Measurements from ENCODE around the gene DNAL1.

Gene DNAL1

GRCh38 chr14:73718418-73719251 lies 73.8 kb downstream of the DNAL1 start:
- Histone ChIP-seq H3K4me3 (ENCODE audit: low read depth in 1 of 2, low read length in 2 of 2) (peak overlapping the region in 1 of 2 donors; percentile 50), H3K4me1 (ENCODE audit: control insufficient read depth in 1 of 2, insufficient read depth in 2 of 2, low read length in 2 of 2) (peaks cover 3 to 48% of the 10 kb centered on the region in 2 donors)

GRCh38 chr14:73719361-73719760 lies 74.6 kb downstream of the DNAL1 start:
- no peaks in the 10 kb centered on the region for H3K27me3 ChIP-seq (ENCODE audit: low read depth, low read length)
- peak overlapping the region; percentile 76 for H3K27ac ChIP-seq (ENCODE audit: low read length)
- peaks cover 36 to 45% of the 10 kb centered on the region in 2 donors for H3K36me3 ChIP-seq (ENCODE audit: control insufficient read depth in 1 of 2, insufficient read depth in 2 of 2, low read length in 2 of 2)
- H3K4me3 ChIP-seq (ENCODE audit: low read depth in 1 of 2, low read length in 2 of 2) = no peak overlapping the region
- no peaks in the 10 kb centered on the region for H3K9me3 ChIP-seq (ENCODE audit: control insufficient read depth in 1 of 2, low read length in 2 of 2)
- peaks cover 3 to 48% of the 10 kb centered on the region in 2 donors for H3K4me1 ChIP-seq (ENCODE audit: control insufficient read depth in 1 of 2, insufficient read depth in 2 of 2, low read length in 2 of 2)

More at GRCh38 chr14:73718418-73719251, 73.8 kb downstream of the DNAL1 start:
- H3K9me3 ChIP-seq (ENCODE audit: control insufficient read depth in 1 of 2, low read length in 2 of 2) = no peaks in the 10 kb centered on the region
- H3K27me3 ChIP-seq (ENCODE audit: low read depth, low read length) = no peaks in the 10 kb centered on the region
- peak overlapping the region; percentile 72 for H3K27ac ChIP-seq (ENCODE audit: low read length)
- H3K36me3 ChIP-seq (ENCODE audit: control insufficient read depth in 1 of 2, insufficient read depth in 2 of 2, low read length in 2 of 2) = peaks cover 31 to 43% of the 10 kb centered on the region in 2 donors

GRCh38 chr14:73719791-73720190 lies 75.0 kb downstream of the DNAL1 start:
- no peaks in the 10 kb centered on the region for H3K9me3 ChIP-seq (ENCODE audit: control insufficient read depth in 1 of 2, low read length in 2 of 2)
- peaks cover 7 to 48% of the 10 kb centered on the region in 2 donors for H3K4me1 ChIP-seq (ENCODE audit: control insufficient read depth in 1 of 2, insufficient read depth in 2 of 2, low read length in 2 of 2)
- peaks cover 40 to 49% of the 10 kb centered on the region in 2 donors for H3K36me3 ChIP-seq (ENCODE audit: control insufficient read depth in 1 of 2, insufficient read depth in 2 of 2, low read length in 2 of 2)
- H3K27ac ChIP-seq (ENCODE audit: low read length) = peak overlapping the region; percentile 76
- no peak overlapping the region for H3K4me3 ChIP-seq (ENCODE audit: low read depth in 1 of 2, low read length in 2 of 2)
- H3K27me3 ChIP-seq (ENCODE audit: low read depth, low read length) = no peaks in the 10 kb centered on the region

- no peaks in the 10 kb centered on the region for H3K27me3 ChIP-seq (ENCODE audit: low read depth, low read length)
- no peaks in the 10 kb centered on the region for H3K9me3 ChIP-seq (ENCODE audit: control insufficient read depth in 1 of 2, low read length in 2 of 2)
- H3K36me3 ChIP-seq (ENCODE audit: control insufficient read depth in 1 of 2, insufficient read depth in 2 of 2, low read length in 2 of 2) = peaks cover 49 to 55% of the 10 kb centered on the region in 2 donors
- H3K27ac ChIP-seq (ENCODE audit: low read length) = no peak overlapping the region
- H3K4me1 ChIP-seq (ENCODE audit: control insufficient read depth in 1 of 2, insufficient read depth in 2 of 2, low read length in 2 of 2) = peaks cover 16 to 54% of the 10 kb centered on the region in 2 donors
- no peak overlapping the region for H3K4me3 ChIP-seq (ENCODE audit: low read depth in 1 of 2, low read length in 2 of 2)
Measured at GRCh38 chr14:73720636-73721035, 75.8 kb downstream of the DNAL1 start.

- H3K4me3 ChIP-seq (ENCODE audit: low read depth in 1 of 2, low read length in 2 of 2) = no peak overlapping the region
- H3K36me3 ChIP-seq (ENCODE audit: control insufficient read depth in 1 of 2, insufficient read depth in 2 of 2, low read length in 2 of 2) = peaks cover 55% of the 10 kb centered on the region in 2 donors
- no peaks in the 10 kb centered on the region for H3K9me3 ChIP-seq (ENCODE audit: control insufficient read depth in 1 of 2, low read length in 2 of 2)
- H3K4me1 ChIP-seq (ENCODE audit: control insufficient read depth in 1 of 2, insufficient read depth in 2 of 2, low read length in 2 of 2) = peaks cover 21 to 61% of the 10 kb centered on the region in 2 donors
- H3K27me3 ChIP-seq (ENCODE audit: low read depth, low read length) = no peaks in the 10 kb centered on the region
- H3K27ac ChIP-seq (ENCODE audit: low read length) = no peak overlapping the region
Measured at GRCh38 chr14:73721101-73721821, 76.5 kb downstream of the DNAL1 start.

GRCh38 chr14:73722581-73722980 lies 77.8 kb downstream of the DNAL1 start:
- H3K36me3 ChIP-seq (ENCODE audit: control insufficient read depth in 1 of 2, insufficient read depth in 2 of 2, low read length in 2 of 2) = peaks cover 65 to 68% of the 10 kb centered on the region in 2 donors

GRCh38 chr14:73723406-73723796 lies 78.6 kb downstream of the DNAL1 start:
- no peaks in the 10 kb centered on the region for H3K9me3 ChIP-seq (ENCODE audit: control insufficient read depth in 1 of 2, low read length in 2 of 2)
- H3K4me3 ChIP-seq (ENCODE audit: low read depth in 1 of 2, low read length in 2 of 2) = no peak overlapping the region
- H3K27me3 ChIP-seq (ENCODE audit: low read depth, low read length) = no peaks in the 10 kb centered on the region
- peaks cover 24 to 57% of the 10 kb centered on the region in 2 donors for H3K4me1 ChIP-seq (ENCODE audit: control insufficient read depth in 1 of 2, insufficient read depth in 2 of 2, low read length in 2 of 2)
- peak overlapping the region; percentile 82 for H3K27ac ChIP-seq (ENCODE audit: low read length)
- H3K36me3 ChIP-seq (ENCODE audit: control insufficient read depth in 1 of 2, insufficient read depth in 2 of 2, low read length in 2 of 2) = peaks cover 67 to 70% of the 10 kb centered on the region in 2 donors

More at GRCh38 chr14:73722581-73722980, 77.8 kb downstream of the DNAL1 start:
- H3K4me1 ChIP-seq (ENCODE audit: control insufficient read depth in 1 of 2, insufficient read depth in 2 of 2, low read length in 2 of 2) = peaks cover 21 to 62% of the 10 kb centered on the region in 2 donors
- no peak overlapping the region for H3K4me3 ChIP-seq (ENCODE audit: low read depth in 1 of 2, low read length in 2 of 2)
- no peak overlapping the region for H3K27ac ChIP-seq (ENCODE audit: low read length)
- no peaks in the 10 kb centered on the region for H3K9me3 ChIP-seq (ENCODE audit: control insufficient read depth in 1 of 2, low read length in 2 of 2)
- H3K27me3 ChIP-seq (ENCODE audit: low read depth, low read length) = no peaks in the 10 kb centered on the region

GRCh38 chr14:73723797-73724661 lies 79.2 kb downstream of the DNAL1 start:
- no peaks in the 10 kb centered on the region for H3K27me3 ChIP-seq (ENCODE audit: low read depth, low read length)
- H3K4me1 ChIP-seq (ENCODE audit: control insufficient read depth in 1 of 2, insufficient read depth in 2 of 2, low read length in 2 of 2) = peaks cover 30 to 58% of the 10 kb centered on the region in 2 donors
- H3K27ac ChIP-seq (ENCODE audit: low read length) = peak overlapping the region; percentile 82
- no peak overlapping the region for H3K4me3 ChIP-seq (ENCODE audit: low read depth in 1 of 2, low read length in 2 of 2)
- no peaks in the 10 kb centered on the region for H3K9me3 ChIP-seq (ENCODE audit: control insufficient read depth in 1 of 2, low read length in 2 of 2)
- peaks cover 69 to 72% of the 10 kb centered on the region in 2 donors for H3K36me3 ChIP-seq (ENCODE audit: control insufficient read depth in 1 of 2, insufficient read depth in 2 of 2, low read length in 2 of 2)

- Histone ChIP-seq H3K27me3 (ENCODE audit: low read depth, low read length) (no peaks in the 10 kb centered on the region), H3K9me3 (ENCODE audit: control insufficient read depth in 1 of 2, low read length in 2 of 2) (no peaks in the 10 kb centered on the region), H3K36me3 (ENCODE audit: control insufficient read depth in 1 of 2, insufficient read depth in 2 of 2, low read length in 2 of 2) (peaks cover 68 to 77% of the 10 kb centered on the region in 2 donors), H3K4me1 (ENCODE audit: control insufficient read depth in 1 of 2, insufficient read depth in 2 of 2, low read length in 2 of 2) (peaks cover 32 to 63% of the 10 kb centered on the region in 2 donors), H3K27ac (ENCODE audit: low read length) (peak overlapping the region; percentile 82), H3K4me3 (ENCODE audit: low read depth in 1 of 2, low read length in 2 of 2) (no peak overlapping the region)
Measured at GRCh38 chr14:73724696-73725095, 79.9 kb downstream of the DNAL1 start.

- Histone ChIP-seq H3K4me1 (ENCODE audit: control insufficient read depth in 1 of 2, insufficient read depth in 2 of 2, low read length in 2 of 2) (peaks cover 32 to 63% of the 10 kb centered on the region in 2 donors), H3K27ac (ENCODE audit: low read length) (peak overlapping the region; percentile 82), H3K36me3 (ENCODE audit: control insufficient read depth in 1 of 2, insufficient read depth in 2 of 2, low read length in 2 of 2) (peaks cover 71 to 80% of the 10 kb centered on the region in 2 donors), H3K9me3 (ENCODE audit: control insufficient read depth in 1 of 2, low read length in 2 of 2) (no peaks in the 10 kb centered on the region), H3K27me3 (ENCODE audit: low read depth, low read length) (no peaks in the 10 kb centered on the region), H3K4me3 (ENCODE audit: low read depth in 1 of 2, low read length in 2 of 2) (peak overlapping the region in 1 of 2 donors; percentile 3)
Measured at GRCh38 chr14:73725116-73726024, 80.6 kb downstream of the DNAL1 start.
